Activated naive CD4-positive, alpha-beta T cell treated with anti-CD3 and anti-CD28 coated beads, Interleukin-2, amount 50 U/mL, for 24 hours (primary cell): ENCODE results near the gene ZNF385B.
"Not testable (repeated sequence)": the region's sequence is repeated elsewhere in the genome, so short reads cannot be mapped to it uniquely, and the experiment has no call there.

Experiments used
- H3K27ac Mint-ChIP-seq: one replicate; pipeline ENCODE4 v1.8.0; 2021; ENCODE audit warnings: mild to moderate bottlenecking, mixed read lengths
- H3K27me3 Mint-ChIP-seq: one replicate; pipeline ENCODE4 v1.8.0; 2021; ENCODE audit warnings: mixed read lengths
- H3K36me3 Mint-ChIP-seq: one replicate; pipeline ENCODE4 v1.8.0; 2021; ENCODE audit warnings: mixed read lengths
- H3K4me1 Mint-ChIP-seq: one replicate; pipeline ENCODE4 v1.8.0; 2021; ENCODE audit warnings: mixed read lengths
- H3K4me3 Mint-ChIP-seq: one replicate; pipeline ENCODE4 v1.8.0; 2021; ENCODE audit warnings: mild to moderate bottlenecking, mixed read lengths
- H3K9me3 Mint-ChIP-seq: one replicate; pipeline ENCODE4 v1.8.0; 2021; ENCODE audit warnings: mixed read lengths

ZNF385B gene

DNA sequence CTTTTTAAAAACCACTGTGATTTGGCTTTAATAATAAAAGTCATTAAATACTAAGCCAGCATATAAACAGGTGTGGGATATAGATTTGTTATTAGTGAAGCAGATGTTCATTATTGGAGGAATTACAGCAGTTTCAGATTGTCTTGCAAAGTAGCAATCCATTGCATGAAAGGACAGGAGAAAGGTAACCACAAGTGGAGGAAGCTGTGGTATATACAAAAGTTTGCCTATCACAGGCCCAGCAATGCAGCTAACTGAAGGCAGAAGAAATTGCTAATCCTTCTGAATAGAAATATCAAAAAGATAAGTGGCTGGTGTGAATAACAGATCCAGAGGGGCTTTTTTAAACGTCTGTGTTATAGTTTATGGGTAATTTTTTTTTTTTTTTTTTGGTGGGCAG, 199.4 kb downstream of the ZNF385B start:
- Mint-ChIP-seq H3K36me3 (no peaks in the 10 kb centered on the region), H3K4me3 (no peak overlapping the region), H3K27ac (no peak overlapping the region), H3K4me1 (no peaks in the 10 kb centered on the region), H3K27me3 (peaks cover 1% of the 10 kb centered on the region), H3K9me3 (no peaks in the 10 kb centered on the region)

DNA sequence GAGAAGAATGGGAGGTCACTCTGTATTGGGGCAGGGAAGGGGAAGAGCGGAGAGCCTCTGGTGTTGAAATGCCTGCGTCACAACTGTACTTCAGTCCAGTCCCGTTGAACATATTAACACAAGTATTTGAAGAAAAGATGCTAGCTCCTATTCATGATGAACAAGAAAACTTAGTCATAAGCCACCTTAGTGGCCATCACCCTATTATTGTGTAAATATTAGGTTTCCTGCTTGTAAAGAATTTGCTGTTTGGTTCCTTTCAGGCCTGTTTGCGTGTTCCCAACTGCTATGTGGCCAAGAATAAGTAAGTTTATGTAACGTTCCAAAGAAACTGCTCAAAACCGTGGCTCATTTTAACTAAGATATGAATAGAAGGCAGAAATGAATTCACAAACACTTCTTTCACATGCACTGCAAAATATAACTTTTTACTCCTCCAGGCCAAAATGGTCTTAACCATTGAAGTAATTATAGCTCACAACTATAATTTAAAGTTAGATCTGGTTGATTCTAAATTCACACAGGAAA, 204.3 kb downstream of the ZNF385B start:
- Mint-ChIP-seq H3K9me3 (no peaks in the 10 kb centered on the region), H3K4me3 (no peak overlapping the region), H3K27me3 (peaks cover 2% of the 10 kb centered on the region), H3K4me1 (no peaks in the 10 kb centered on the region), H3K27ac (no peak overlapping the region), H3K36me3 (no peaks in the 10 kb centered on the region)

DNA sequence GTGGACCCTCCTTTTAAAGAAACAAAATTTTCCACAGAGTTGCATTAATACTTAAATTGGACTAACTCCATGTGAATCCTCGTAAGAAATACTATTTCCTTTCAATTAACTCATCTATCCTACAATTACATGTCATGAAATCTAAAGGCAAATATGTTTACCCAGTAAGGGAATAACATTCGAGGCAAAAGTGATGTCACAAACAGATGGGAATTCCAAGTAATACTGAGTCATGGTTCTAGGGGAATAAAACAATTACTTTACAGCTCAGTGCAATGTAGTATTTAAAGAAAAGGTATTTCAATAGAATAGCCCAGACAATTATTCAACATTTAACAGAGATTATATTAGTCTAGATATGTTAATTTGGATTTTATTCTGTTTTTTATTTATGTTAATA, 205.8 kb downstream of the ZNF385B start:
- no peaks in the 10 kb centered on the region for H3K9me3 Mint-ChIP-seq

DNA sequence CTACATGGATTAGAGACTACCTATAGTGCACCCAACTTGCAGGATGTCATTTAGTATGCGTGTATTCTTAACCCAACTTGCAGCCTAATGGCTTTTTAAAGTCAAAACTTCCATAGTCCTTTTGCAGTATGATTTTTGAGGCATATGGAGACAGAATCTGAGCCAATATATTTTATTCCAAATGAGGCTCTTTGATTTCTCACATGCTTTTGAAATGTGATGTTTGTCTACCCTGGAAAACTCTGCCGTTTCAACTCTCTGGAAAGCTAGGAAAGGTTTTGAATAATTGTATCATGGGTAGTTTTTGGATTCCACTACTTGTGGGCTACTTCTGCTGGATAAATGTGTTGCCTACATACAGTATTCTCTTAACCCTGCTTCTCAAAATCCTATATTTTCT, 206.6 kb downstream of the ZNF385B start:
- Mint-ChIP-seq H3K4me3 (no peak overlapping the region), H3K36me3 (no peaks in the 10 kb centered on the region), H3K9me3 (no peaks in the 10 kb centered on the region), H3K4me1 (no peaks in the 10 kb centered on the region), H3K27me3 (peaks cover 2% of the 10 kb centered on the region), H3K27ac (no peak overlapping the region)

More for the DNA sequence above, 205.8 kb downstream of the ZNF385B start:
- Mint-ChIP-seq H3K27ac (no peak overlapping the region), H3K4me3 (no peak overlapping the region), H3K4me1 (no peaks in the 10 kb centered on the region), H3K36me3 (no peaks in the 10 kb centered on the region), H3K27me3 (peaks cover 2% of the 10 kb centered on the region)

DNA sequence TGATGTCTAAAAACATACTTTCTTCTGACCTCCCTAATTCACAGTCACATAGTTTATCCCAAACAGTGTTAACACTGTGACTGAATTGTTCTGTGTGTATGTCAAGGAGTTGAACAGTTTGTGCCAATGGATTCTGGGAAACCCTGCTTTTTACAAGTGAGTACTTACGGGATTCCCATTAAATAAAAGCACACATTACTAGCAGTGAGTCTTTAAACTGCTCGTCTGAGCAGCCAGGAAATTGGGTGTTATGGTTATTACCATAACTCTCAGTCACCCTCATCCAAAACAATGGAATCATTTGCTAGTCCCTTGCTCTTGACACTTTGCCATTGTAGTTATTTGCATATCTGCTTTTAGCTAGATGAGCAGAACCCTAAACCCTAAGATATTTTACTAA, 209.1 kb downstream of the ZNF385B start:
- no peak overlapping the region for H3K27ac Mint-ChIP-seq
- no peaks in the 10 kb centered on the region for H3K36me3 Mint-ChIP-seq
- peaks cover 7% of the 10 kb centered on the region for H3K27me3 Mint-ChIP-seq
- H3K9me3 Mint-ChIP-seq: no peaks in the 10 kb centered on the region
- no peaks in the 10 kb centered on the region for H3K4me1 Mint-ChIP-seq
- H3K4me3 Mint-ChIP-seq: no peak overlapping the region

DNA sequence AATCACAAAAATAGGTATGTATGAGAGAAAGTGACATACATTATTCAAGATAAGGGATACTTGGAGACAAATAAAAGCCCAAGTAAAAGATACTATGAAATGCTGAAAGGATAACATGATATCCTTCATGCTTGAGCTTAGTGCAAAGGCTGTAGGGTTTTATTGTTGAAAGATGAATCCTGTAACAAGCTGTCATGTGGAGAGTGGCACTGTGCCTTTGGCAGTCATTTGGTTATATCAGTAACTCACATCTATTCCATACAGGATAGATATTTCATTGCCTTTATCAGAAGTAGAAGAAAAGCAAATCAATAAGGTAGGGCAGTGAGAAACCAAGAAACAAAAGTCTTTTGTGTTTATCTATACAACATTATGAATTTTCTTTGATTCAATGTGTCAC, 211.0 kb downstream of the ZNF385B start:
- Mint-ChIP-seq H3K36me3 (no peaks in the 10 kb centered on the region), H3K27ac (no peak overlapping the region), H3K4me1 (no peaks in the 10 kb centered on the region)

DNA sequence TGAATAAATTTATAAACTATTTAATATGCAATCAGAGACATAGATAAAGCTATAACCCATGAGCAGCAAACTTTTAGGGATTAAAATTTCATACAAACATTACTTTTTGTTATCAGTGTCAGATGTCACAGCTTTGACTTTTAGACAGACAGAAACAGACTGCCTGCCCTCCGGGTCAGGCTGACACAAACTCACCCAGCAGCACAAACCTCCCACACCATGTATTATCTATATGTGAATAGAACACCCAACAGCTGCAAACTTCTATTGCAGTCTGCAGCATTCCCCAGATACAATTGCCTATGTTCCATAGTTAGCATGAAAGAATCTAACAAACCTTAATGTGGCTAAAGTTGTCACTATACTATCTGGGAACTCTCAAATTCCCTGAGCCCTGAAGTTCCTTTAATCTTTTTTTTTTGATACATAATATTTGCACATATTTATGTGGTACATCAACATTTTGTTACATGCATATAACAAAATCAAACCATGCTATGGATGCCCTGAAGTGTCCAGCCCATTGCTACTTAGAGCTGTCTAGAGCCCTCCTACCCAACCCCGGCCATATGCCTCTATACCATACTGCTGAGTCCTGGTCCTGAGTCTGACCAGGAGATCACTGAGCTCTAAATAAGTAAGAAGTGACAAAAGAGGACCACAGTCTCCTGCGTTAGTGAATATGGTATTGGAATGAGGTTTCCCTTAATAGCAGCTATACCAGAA, 214.4 kb downstream of the ZNF385B start:
- Mint-ChIP-seq H3K36me3 (no peaks in the 10 kb centered on the region), H3K27me3 (peaks cover 7% of the 10 kb centered on the region), H3K27ac (no peak overlapping the region), H3K4me3 (no peak overlapping the region), H3K9me3 (no peaks in the 10 kb centered on the region), H3K4me1 (no peaks in the 10 kb centered on the region)

More for the DNA sequence above, 211.0 kb downstream of the ZNF385B start:
- H3K4me3 Mint-ChIP-seq: no peak overlapping the region
- peaks cover 7% of the 10 kb centered on the region for H3K27me3 Mint-ChIP-seq
- H3K9me3 Mint-ChIP-seq: no peaks in the 10 kb centered on the region

DNA sequence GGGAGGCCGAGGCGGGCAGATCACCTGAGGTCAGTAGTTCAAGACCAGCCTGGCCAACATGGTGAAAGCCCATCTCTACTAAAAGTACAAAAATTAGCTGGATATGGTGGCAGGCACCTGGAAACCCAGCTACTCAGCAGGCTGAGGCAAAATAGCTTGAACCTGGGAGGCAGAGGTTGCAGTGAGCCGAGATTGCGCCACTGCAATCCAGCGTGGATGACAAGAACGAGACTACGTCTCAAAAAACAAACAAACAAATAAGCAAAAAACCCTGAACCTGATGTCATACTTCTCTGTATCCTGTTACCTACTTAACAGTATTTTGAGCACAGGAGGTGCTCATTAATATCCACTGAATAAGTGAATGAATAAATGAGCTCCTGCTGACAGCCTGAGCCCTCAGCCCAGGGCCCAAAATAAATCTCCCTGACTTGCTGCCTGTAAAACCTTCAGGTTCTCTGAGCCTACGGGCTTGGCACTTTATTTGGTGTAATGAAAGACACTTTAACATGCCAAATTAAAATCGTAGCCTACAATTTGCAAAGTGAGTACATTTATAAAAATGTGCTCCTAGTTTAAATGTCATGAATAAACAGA, 215.1 kb downstream of the ZNF385B start:
- H3K27ac Mint-ChIP-seq: no peak overlapping the region
- H3K4me1 Mint-ChIP-seq: no peaks in the 10 kb centered on the region
- no peaks in the 10 kb centered on the region for H3K36me3 Mint-ChIP-seq
- peaks cover 7% of the 10 kb centered on the region for H3K27me3 Mint-ChIP-seq
- no peaks in the 10 kb centered on the region for H3K9me3 Mint-ChIP-seq
- H3K4me3 Mint-ChIP-seq: no peak overlapping the region

DNA sequence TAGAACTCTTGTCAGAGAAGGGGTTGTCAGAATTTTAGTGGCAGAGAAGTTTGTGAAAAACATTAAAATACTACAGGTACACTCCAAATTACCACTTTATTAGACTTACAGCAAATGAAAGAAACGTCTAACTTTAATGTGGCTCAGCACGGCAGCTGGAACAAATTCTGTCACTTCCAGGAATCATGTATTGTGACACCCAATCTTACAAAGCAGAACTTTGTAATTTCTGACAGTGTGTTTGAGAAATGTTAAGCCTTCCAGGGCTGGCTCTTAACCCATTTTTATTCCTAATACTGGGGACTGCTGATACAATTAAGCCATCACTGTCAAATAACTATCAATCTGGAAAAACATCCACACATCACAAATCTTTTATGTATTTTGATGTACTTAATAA, 216.4 kb downstream of the ZNF385B start:
- H3K4me1 Mint-ChIP-seq: no peaks in the 10 kb centered on the region
- no peaks in the 10 kb centered on the region for H3K36me3 Mint-ChIP-seq
- H3K4me3 Mint-ChIP-seq: no peak overlapping the region
- peaks cover 7% of the 10 kb centered on the region for H3K27me3 Mint-ChIP-seq
- H3K27ac Mint-ChIP-seq: no peak overlapping the region
- no peaks in the 10 kb centered on the region for H3K9me3 Mint-ChIP-seq

DNA sequence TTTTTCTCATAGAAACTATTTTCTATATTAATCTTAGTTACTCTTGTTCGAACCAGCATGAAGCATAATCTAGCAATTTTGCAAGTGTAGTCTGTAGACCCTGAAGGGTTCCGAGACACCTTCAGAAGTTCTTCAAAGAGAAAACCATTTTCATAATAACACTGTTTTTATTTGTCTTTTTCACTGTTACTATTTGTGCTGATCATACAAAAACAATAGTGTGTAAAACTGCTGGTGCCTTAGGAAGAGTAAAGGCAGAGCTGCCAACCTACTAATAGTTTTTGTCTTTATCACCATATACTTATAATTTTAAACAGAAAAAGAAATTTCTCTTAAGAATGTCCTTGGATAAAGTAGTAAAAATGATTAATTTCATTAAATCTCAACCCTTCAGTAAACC, 218.9 kb downstream of the ZNF385B start:
- peaks cover 4% of the 10 kb centered on the region for H3K27me3 Mint-ChIP-seq
- no peak overlapping the region for H3K4me3 Mint-ChIP-seq
- H3K4me1 Mint-ChIP-seq: no peaks in the 10 kb centered on the region
- no peaks in the 10 kb centered on the region for H3K36me3 Mint-ChIP-seq
- no peaks in the 10 kb centered on the region for H3K9me3 Mint-ChIP-seq
- H3K27ac Mint-ChIP-seq: no peak overlapping the region

DNA sequence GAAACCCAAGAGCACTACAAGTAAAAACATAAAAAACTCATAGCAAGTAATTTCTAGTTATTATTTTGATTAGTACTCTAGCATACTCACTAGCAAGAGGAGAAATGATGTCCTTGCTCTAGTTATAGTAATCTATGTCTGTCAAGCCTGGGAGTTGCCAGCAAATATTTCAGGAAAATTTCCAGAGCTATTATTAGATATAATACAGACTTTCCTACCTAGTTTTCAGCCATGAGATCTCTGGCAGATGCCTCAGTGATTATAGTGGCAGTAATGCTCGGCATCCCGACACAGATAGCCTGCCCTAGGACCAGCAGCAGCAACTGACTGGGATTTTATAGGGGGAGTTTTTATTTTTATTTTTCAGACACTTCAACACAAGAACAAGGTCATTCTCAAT, 224.4 kb downstream of the ZNF385B start:
- Mint-ChIP-seq H3K36me3 (no peaks in the 10 kb centered on the region), H3K9me3 (no peaks in the 10 kb centered on the region), H3K27me3 (peaks cover 2% of the 10 kb centered on the region), H3K27ac (no peak overlapping the region), H3K4me1 (no peaks in the 10 kb centered on the region), H3K4me3 (no peak overlapping the region)

DNA sequence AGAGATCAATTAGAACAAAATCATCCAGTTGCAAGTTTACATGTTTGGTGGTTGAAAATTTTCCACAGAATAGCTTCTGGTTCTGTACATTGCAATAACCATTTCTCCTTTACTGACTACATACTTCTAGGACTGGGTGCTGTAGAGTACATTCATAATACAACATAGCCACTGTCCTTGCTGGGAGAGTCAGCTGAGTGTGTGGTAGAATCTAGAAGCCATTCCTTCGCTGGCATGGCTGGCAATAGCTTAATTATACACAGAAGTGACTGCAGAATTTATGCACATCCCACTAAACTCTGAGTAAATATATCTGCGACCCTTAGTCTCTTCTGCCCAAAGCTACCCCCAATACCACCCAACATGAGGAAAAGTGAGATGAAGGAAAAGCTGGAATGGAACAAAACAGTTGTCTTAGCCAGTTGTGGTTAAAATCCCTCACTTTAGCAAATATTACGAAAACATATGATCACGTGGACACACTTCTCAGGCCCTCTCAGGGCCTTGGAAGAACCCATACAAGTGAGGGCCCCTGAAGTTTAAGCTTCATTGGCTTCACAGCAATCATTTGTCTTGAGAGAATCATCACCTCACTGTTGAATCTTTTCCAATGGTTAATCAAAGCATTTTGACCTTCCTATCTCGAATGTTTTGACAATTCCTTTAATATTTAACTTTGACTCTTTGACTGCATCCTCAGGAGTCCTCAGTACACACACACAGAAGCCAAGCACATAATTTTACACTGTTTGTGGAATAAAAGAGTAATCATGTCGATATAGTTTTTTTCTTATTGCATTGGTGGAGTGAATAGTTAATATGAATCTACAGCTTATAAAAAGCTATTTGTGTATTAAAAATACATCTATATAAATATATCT, 225.1 kb downstream of the ZNF385B start:
- Mint-ChIP-seq H3K36me3 (no peaks in the 10 kb centered on the region), H3K4me1 (no peaks in the 10 kb centered on the region), H3K27me3 (peaks cover 2% of the 10 kb centered on the region)

DNA sequence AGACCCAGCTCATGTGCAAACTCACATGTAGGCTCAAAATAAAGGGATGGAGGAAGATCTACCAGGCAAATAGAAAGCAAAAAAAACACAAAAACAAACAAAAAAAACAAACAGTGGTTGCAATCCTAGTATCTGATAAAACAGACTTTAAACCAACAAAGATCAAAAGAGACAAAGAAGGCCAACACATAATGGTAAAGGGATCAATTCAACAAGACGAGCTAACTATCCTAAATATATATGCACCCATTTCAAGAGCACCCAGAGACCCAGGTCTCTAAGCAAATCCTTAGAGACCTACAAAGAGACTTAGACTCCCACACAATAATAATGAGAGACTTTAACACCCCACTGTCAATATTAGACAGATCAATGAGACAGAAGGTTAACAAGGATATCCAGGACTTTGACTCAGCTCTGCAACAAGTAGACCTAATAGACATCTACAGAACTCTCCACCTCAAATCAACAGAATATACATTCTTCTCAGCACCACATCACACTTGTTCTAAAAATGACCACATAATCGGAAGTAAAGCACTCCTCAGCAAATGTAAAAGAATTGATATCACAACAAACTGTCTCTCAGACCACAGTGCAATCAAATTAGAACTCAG, 229.5 kb downstream of the ZNF385B start:
- H3K27me3 Mint-ChIP-seq, H3K36me3 Mint-ChIP-seq, H3K9me3 Mint-ChIP-seq, H3K4me3 Mint-ChIP-seq, H3K27ac Mint-ChIP-seq, H3K4me1 Mint-ChIP-seq: not testable (repeated sequence)

More for the DNA sequence above, 225.1 kb downstream of the ZNF385B start:
- Mint-ChIP-seq H3K27ac (no peak overlapping the region), H3K9me3 (no peaks in the 10 kb centered on the region), H3K4me3 (no peak overlapping the region)

DNA sequence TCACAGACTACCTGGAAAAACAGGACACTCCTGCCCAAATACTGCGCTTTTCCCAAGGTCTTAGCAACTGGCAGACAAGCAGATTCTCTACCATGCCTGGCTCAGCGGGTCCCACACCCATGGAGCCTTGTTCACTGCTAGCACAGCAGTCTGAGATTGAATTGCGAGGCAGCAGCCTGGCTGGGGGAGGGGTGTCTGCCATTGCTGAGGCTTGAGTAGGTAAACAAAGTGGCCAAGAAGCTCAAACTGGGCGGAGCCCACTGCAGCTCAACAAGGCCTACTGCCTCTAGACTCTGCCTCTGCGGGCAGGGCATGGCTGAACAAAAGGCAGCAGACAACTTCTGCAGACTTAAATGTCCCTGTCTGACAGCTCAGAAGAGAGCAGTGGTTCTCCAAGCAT, 231.6 kb downstream of the ZNF385B start:
- not testable (repeated sequence) for H3K36me3 Mint-ChIP-seq, H3K4me3 Mint-ChIP-seq, H3K4me1 Mint-ChIP-seq, H3K27ac Mint-ChIP-seq, H3K27me3 Mint-ChIP-seq, H3K9me3 Mint-ChIP-seq

DNA sequence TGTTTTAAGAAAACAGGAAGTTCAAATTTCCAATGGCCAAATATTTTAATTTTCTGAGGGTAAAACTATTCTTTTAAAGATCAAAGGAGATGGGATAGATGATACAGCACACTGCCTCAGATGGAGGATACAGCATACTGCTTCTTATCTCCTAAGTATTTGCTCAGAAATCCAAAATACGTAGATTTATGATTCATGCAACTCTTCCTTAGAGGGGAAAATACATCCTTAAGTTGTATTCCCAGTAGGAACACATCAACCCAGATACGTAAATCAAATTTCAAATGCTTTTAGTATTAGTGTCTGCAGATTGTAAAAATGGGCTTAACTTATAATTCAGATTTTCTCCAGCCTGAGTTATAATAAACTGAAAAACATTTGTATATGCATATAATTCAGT, 235.2 kb downstream of the ZNF385B start:
- no peak overlapping the region for H3K4me3 Mint-ChIP-seq
- H3K27ac Mint-ChIP-seq: no peak overlapping the region
- H3K4me1 Mint-ChIP-seq: no peaks in the 10 kb centered on the region
- no peaks in the 10 kb centered on the region for H3K27me3 Mint-ChIP-seq
- no peaks in the 10 kb centered on the region for H3K36me3 Mint-ChIP-seq
- H3K9me3 Mint-ChIP-seq: no peaks in the 10 kb centered on the region
